CD4-positive, alpha-beta T cell (primary cell): ENCODE measurements around the gene NUP133. TPM values are rescaled to one million over a fixed set of nuclear protein-coding genes. Genes with fewer than 3 reads are reported as not detected.

Experiments used
- ATAC-seq: fragments of 200-7000 bp; cut with Tn5 transposase; one replicate; pipeline ENCODE4 v1.10.0; 2022; ENCODE audit warnings: mild to moderate bottlenecking; ENCODE audit not compliant: poor library complexity
- CTCF ChIA-PET: fragments of 350-600 bp; sonication (Branson Sonifier 250); formaldehyde crosslinking; loops from one replicate; lab custom pipeline; 2021; ENCODE audit warnings: antibody characterized with exemption, inconsistent platforms; lab: Charles Lee
- POLR2A ChIA-PET: fragments of 350-600 bp; sonication (Branson Sonifier 250); formaldehyde crosslinking; loops from one replicate; lab custom pipeline; 2021; ENCODE audit warnings: antibody characterized with exemption, inconsistent platforms; lab: Charles Lee
- DNase-seq, 14 experiments: peaks; one replicate each; pipeline ENCODE4 v3.0.0-alpha.2; 2013 to 2020; ENCODE audit warnings: mixed read lengths in 2 of 14
- H3K27ac ChIP-seq, 2 donors: one replicate each; pipeline versions ENCODE4 v1.5.1 to v1.7.0; 2013; ENCODE audit warnings: low read length in 2 of 2, low read depth in 1 of 2, mild to moderate bottlenecking in 1 of 2
- H3K27me3 ChIP-seq, 2 experiments: 1 replicate in 1 of 2; 2 replicates in 1 of 2; pipeline versions ENCODE4 v1.6.1 to v1.7.0; 2013; ENCODE audit warnings: low read length in 2 of 2, control low read depth in 1 of 2, mild to moderate bottlenecking in 1 of 2, moderate library complexity in 1 of 2; ENCODE audit not compliant: insufficient read depth in 2 of 2, control insufficient read depth in 1 of 2
- H3K36me3 ChIP-seq: one replicate; pipeline ENCODE4 v1.6.1; 2013; ENCODE audit warnings: low read length, control low read depth; ENCODE audit not compliant: insufficient read depth
- H3K4me1 ChIP-seq: one replicate; pipeline ENCODE4 v1.6.1; 2013; ENCODE audit warnings: low read length, control low read depth; ENCODE audit not compliant: insufficient read depth
- H3K4me3 ChIP-seq: one replicate; pipeline ENCODE4 v1.5.1; 2013; ENCODE audit warnings: mild to moderate bottlenecking, low read length, moderate library complexity
- H3K9me3 ChIP-seq, 2 experiments: 1 replicate in 1 of 2; 2 replicates in 1 of 2; pipeline versions ENCODE4 v1.6.1 to v1.7.0; 2013; ENCODE audit warnings: low read length in 2 of 2, mild to moderate bottlenecking in 2 of 2, control low read depth in 1 of 2, moderate library complexity in 1 of 2; ENCODE audit not compliant: control insufficient read depth in 1 of 2, insufficient read depth in 1 of 2
- H3K27ac Mint-ChIP-seq: one replicate; pipeline ENCODE4 v1.8.0; 2020; ENCODE audit warnings: mixed read lengths
- H3K27me3 Mint-ChIP-seq: one replicate; pipeline ENCODE4 v1.8.0; 2021; ENCODE audit warnings: mixed read lengths
- H3K36me3 Mint-ChIP-seq: one replicate; pipeline ENCODE4 v1.8.0; 2021; ENCODE audit warnings: low read depth, mixed read lengths
- H3K4me1 Mint-ChIP-seq: one replicate; pipeline ENCODE4 v1.8.0; 2021; ENCODE audit warnings: low read depth, mixed read lengths
- H3K4me3 Mint-ChIP-seq: one replicate; pipeline ENCODE4 v1.8.0; 2020; ENCODE audit warnings: mild to moderate bottlenecking, mixed read lengths
- H3K9me3 Mint-ChIP-seq: one replicate; pipeline ENCODE4 v1.8.0; 2020; ENCODE audit warnings: mixed read lengths
- CTCF ChIP-seq: fragments of 200-600 bp; IDR thresholded peaks from one replicate; pipeline ENCODE4 v1.8.0; 2022; ENCODE audit warnings: antibody characterized with exemption, mild to moderate bottlenecking
- intact Hi-C, 2 experiments: fragments of 100-400 bp; cut with DNase I in 1 of 2; cut with micrococcal nuclease in 1 of 2; formaldehyde crosslinking; loops; one replicate each; pipeline versions ENCODE4 v1.15.1 to v1.9.0; 2023 to 2025; cut with DNase I, micrococcal nuclease
- total RNA-seq, 174 experiments: library from RNA in 2 of 174; stranded (reverse) in 2 of 174; gene quantifications; one replicate each; pipeline ENCODE4 v1.2.3 and lab custom pipeline; 2021 to 2026

Gene NUP133
- total RNA-seq, 2 experiments from 2014 or later = 42.0 to 45.3 TPM

GRCh38 chr1:229554886-229555621 is 46.9 kb upstream of the NUP133 start:
- no peaks in the 10 kb centered on the region for H3K27me3 ChIP-seq
- intact Hi-C loops = loop anchor here (5.0 kb wide), 3 partner anchors 48 to 208 kb away; partner anchors contain the start of genes NUP133 (in 2 of the 2), TAF5L (in 1 of the 2) and URB2 (in 1 of the 2)
- H3K36me3 ChIP-seq = peaks cover 4% of the 10 kb centered on the region
- no peak overlapping the region for H3K27ac ChIP-seq
- no peaks in the 10 kb centered on the region for H3K9me3 ChIP-seq
- no peak overlapping the region for H3K4me3 ChIP-seq
- Mint-ChIP-seq H3K4me1 (peaks cover 68% of the 10 kb centered on the region), H3K36me3 (peaks cover 17% of the 10 kb centered on the region), H3K4me3 (no peak overlapping the region), H3K9me3 (no peaks in the 10 kb centered on the region), H3K27ac (no peak overlapping the region), H3K27me3 (no peaks in the 10 kb centered on the region)
- ChIA-PET POLR2A (no interaction called here), CTCF (no interaction called here)
- peaks cover 37% of the 10 kb centered on the region for H3K4me1 ChIP-seq
- no peak for TF ChIP-seq CTCF
- no peak for DNase-seq
- ATAC-seq = no peak

GRCh38 chr1:229553621-229554130 is 45.5 kb upstream of the NUP133 start:
- no peak for DNase-seq
- ChIA-PET CTCF (no interaction called here), POLR2A (no interaction called here)
- Histone ChIP-seq H3K27me3 (no peaks in the 10 kb centered on the region), H3K36me3 (peaks cover 11% of the 10 kb centered on the region), H3K27ac (no peak overlapping the region), H3K4me3 (no peak overlapping the region), H3K4me1 (peaks cover 30% of the 10 kb centered on the region), H3K9me3 (no peaks in the 10 kb centered on the region)
- no peak for TF ChIP-seq CTCF
- Mint-ChIP-seq H3K36me3 (peaks cover 29% of the 10 kb centered on the region), H3K27ac (peak overlapping the region; percentile 36), H3K4me1 (peaks cover 59% of the 10 kb centered on the region), H3K27me3 (no peaks in the 10 kb centered on the region), H3K9me3 (no peaks in the 10 kb centered on the region), H3K4me3 (peak overlapping the region; percentile 22)
- ATAC-seq = no peak
- intact Hi-C loops = no loop called here

GRCh38 chr1:229552732-229553131 is 44.6 kb upstream of the NUP133 start:
- H3K4me3 ChIP-seq = no peak overlapping the region
- POLR2A ChIA-PET = no interaction called here
- H3K27me3 ChIP-seq = no peaks in the 10 kb centered on the region
- H3K36me3 ChIP-seq = peaks cover 16% of the 10 kb centered on the region
- Mint-ChIP-seq H3K27me3 (no peaks in the 10 kb centered on the region), H3K4me1 (peaks cover 59% of the 10 kb centered on the region), H3K36me3 (peaks cover 36% of the 10 kb centered on the region), H3K4me3 (no peak overlapping the region), H3K27ac (peak overlapping the region; percentile 36), H3K9me3 (no peaks in the 10 kb centered on the region)
- DNase-seq (no peak), ATAC-seq (no peak)
- CTCF ChIA-PET = no interaction called here
- H3K27ac ChIP-seq = no peak overlapping the region
- peaks cover 28% of the 10 kb centered on the region for H3K4me1 ChIP-seq
- intact Hi-C loops = no loop called here
- no peaks in the 10 kb centered on the region for H3K9me3 ChIP-seq
- no peak for TF ChIP-seq CTCF
